RWPE1 (cell line): ENCODE data around the gene LMF2.
A peak's percentile ranks its signal among the peaks of the same experiment; 100 is the strongest.
"Not testable (repeated sequence)": the region's sequence is repeated elsewhere in the genome, so short reads cannot be mapped to it uniquely, and the experiment has no call there.

Source experiments
- CTCF ChIA-PET: fragments of 350-600 bp; sonication (Branson Sonifier 250); formaldehyde crosslinking; extraction: SDS; loops from one replicate; lab custom pipeline; 2021; lab: Yijun Ruan, JAX
- POLR2A ChIA-PET: fragments of 400-600 bp; formaldehyde crosslinking; extraction: SDS; loops from one replicate; lab custom pipeline; 2020; ENCODE audit warnings: antibody characterized with exemption; ENCODE audit not compliant: low non-redundant PET; lab: Yijun Ruan, JAX
- DNase-seq: peaks from one replicate; pipeline ENCODE4 v3.0.0; 2012; ENCODE audit warnings: low spot score
- H3K27ac ChIP-seq: fragments of 450-650 bp; 2 replicates; pipeline ENCODE4 v1.5.1; 2017
- CTCF ChIP-seq: fragments of 450-650 bp; conservative IDR thresholded peaks from 2 replicates; pipeline ENCODE4 v1.5.1; 2017; ENCODE audit warnings: low read depth, mild to moderate bottlenecking

LMF2 gene

GRCh38 chr22:50523458-50523805 is 15.9 kb upstream of the LMF2 start:
- no peak for TF ChIP-seq CTCF
- CTCF ChIA-PET, result no interaction called here
- DNase-seq, result no peak
- H3K27ac ChIP-seq, result peak overlapping the region; percentile 97
- POLR2A ChIA-PET, result no interaction called here

GRCh38 chr22:50522806-50523438 is 15.4 kb upstream of the LMF2 start:
- no peak for TF ChIP-seq CTCF
- POLR2A ChIA-PET, result no interaction called here
- CTCF ChIA-PET, result no interaction called here
- peak overlapping the region; percentile 97 for H3K27ac ChIP-seq
- no peak for DNase-seq

- ChIA-PET POLR2A (no interaction called here), CTCF (no interaction called here)
- DNase-seq, result no peak
- no peak for TF ChIP-seq CTCF
- H3K27ac ChIP-seq, result peak overlapping the region; percentile 97
Observed at GRCh38 chr22:50522208-50522805, 14.8 kb upstream of the LMF2 start.

GRCh38 chr22:50521710-50522109 is 14.2 kb upstream of the LMF2 start:
- no peak for TF ChIP-seq CTCF
- ChIA-PET CTCF (no interaction called here), POLR2A (no interaction called here)
- H3K27ac ChIP-seq, result peak overlapping the region; percentile 97; the same call in 1 of the 2 replicates
- no peak for DNase-seq

- ChIA-PET CTCF (no interaction called here), POLR2A (no interaction called here)
- DNase-seq, result no peak
- no peak for TF ChIP-seq CTCF
- no peak overlapping the region for H3K27ac ChIP-seq
Observed at GRCh38 chr22:50520826-50521453, 13.4 kb upstream of the LMF2 start.

GRCh38 chr22:50520184-50520583 is 12.7 kb upstream of the LMF2 start:
- POLR2A ChIA-PET, result not testable (repeated sequence)

GRCh38 chr22:50519151-50519550 is 11.6 kb upstream of the LMF2 start:
- no peak for DNase-seq
- no peak for TF ChIP-seq CTCF
- POLR2A ChIA-PET, result no interaction called here
- CTCF ChIA-PET, result interaction anchor here (0.6 kb wide), 1 partner anchor 267 kb away, joined by 4 read pairs; no protein-coding TSS in a partner anchor
- peak overlapping the region; percentile 16 for H3K27ac ChIP-seq

More at GRCh38 chr22:50520184-50520583, 12.7 kb upstream of the LMF2 start:
- DNase-seq, CTCF ChIA-PET, H3K27ac ChIP-seq: not testable (repeated sequence)
